Measurements from ENCODE around the gene FAM210A.
"Not testable (repeated sequence)": the region's sequence is repeated elsewhere in the genome, so short reads cannot be mapped to it uniquely, and the experiment has no call there.

Gene FAM210A

GRCh38 chr18:13726232-13726971, at the start of gene FAM210A, which contains the start of gene RNMT:
Gene FAM210A, minus strand, starts transcription at chr18:13726558. Its CDS starts 44,481 bp downstream, at chr18:13682077.
Gene RNMT, plus strand, starts transcription at chr18:13726673. Its CDS starts 4,845 bp downstream, at chr18:13731518.
- DNase-seq (ENCODE audit: low read depth) = peak; percentile 91

DNA sequence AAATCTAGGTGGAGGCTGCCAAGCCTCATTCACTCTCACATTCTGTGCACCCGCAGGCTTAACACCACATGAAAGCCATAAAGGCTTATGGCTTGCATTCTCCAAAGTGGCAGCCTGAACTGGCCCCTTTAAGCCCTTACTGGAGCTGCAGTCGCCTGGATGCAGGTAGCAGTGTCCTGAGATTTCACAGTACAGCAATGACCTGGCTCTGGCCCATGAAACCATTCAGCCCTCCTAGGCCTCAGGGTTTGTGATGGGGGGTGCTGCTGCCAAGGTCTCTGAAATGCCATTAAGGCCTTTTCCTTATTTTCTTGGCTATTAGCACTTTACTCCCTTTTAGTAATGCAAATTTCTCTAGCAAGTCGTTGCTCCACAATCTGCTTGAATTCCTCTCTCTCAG, 48.7 kb upstream of the FAM210A start:
- no peak for DNase-seq (ENCODE audit: low read depth)

- no peak for DNase-seq (ENCODE audit: low read depth)
Measured at GRCh38 chr18:13762690-13763439, 36.5 kb upstream of the FAM210A start.

DNA sequence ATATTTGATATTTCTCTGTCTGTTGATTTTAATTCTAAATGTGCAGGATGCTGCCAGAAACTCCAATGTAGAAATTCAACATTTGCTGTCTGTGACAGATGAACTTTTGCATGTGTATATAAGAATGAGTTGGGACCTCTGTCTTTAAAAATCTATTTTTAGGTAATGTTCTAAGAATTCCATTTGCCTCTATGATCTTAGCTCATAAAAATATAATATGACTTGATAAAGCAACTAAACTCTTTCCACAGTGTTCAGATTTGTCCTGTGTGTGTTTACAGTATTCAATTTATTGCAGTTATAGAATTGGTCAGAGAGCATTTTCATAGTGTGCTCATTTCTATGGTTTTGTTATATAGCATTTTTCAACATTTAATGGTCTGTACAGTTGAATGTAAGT, 33.7 kb upstream of the FAM210A start:
- no peak for DNase-seq (ENCODE audit: low read depth)

- DNase-seq (ENCODE audit: low read depth) = no peak
Measured at GRCh38 chr18:13758622-13759021, 32.3 kb upstream of the FAM210A start.

- DNase-seq (ENCODE audit: low read depth) = no peak
Measured at GRCh38 chr18:13756671-13757070, 30.3 kb upstream of the FAM210A start.

GRCh38 chr18:13756261-13756660, 29.9 kb upstream of the FAM210A start:
- DNase-seq (ENCODE audit: low read depth) = no peak

DNA sequence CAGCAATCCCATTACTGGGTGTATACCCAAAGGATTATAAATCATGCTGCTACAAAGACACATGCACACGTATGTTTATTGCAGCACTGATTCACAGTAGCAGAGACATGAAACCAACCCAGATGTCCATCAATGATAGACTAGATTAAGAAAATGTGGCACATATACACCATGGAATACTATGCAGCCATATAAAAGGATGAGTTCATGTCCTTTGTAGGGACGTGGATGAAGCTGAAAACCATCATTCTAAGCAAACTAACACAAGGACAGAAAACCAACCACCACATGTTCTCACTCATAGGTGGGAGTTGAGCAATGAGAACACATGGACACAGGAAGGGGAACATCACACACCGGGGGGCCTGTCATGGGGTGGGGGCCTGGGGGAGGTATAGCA, 25.2 kb upstream of the FAM210A start:
- DNase-seq (ENCODE audit: low read depth) = not testable (repeated sequence)

GRCh38 chr18:13746633-13747032, 20.3 kb upstream of the FAM210A start:
- DNase-seq (ENCODE audit: low read depth) = no peak

GRCh38 chr18:13745696-13746095, 19.3 kb upstream of the FAM210A start:
- no peak for DNase-seq (ENCODE audit: low read depth)

- DNase-seq (ENCODE audit: low read depth) = no peak
Measured at GRCh38 chr18:13735681-13736080, 9.3 kb upstream of the FAM210A start.

DNA sequence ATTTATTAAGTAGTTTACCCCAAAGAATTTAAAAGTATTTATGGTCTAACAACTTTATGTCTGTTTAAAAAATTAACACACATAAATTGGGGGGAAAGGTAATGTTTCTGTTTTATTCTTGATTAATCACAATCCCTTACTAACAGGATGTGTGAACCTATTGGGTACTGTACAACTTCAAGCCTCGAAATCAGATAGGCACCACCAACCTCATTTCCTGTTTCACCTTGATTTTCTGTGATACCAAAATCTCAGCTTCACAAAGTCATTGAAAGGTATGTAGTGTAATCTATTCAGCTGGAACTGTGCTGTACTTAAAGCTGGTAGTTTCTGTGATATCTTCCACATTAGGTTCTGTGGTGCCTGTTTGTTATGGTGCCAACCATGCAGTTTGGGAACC, 4.1 kb upstream of the FAM210A start:
- no peak for DNase-seq (ENCODE audit: low read depth)

GRCh38 chr18:13726972-13727331, 594 bp upstream of the FAM210A start:
- DNase-seq (ENCODE audit: low read depth) = no peak

DNA sequence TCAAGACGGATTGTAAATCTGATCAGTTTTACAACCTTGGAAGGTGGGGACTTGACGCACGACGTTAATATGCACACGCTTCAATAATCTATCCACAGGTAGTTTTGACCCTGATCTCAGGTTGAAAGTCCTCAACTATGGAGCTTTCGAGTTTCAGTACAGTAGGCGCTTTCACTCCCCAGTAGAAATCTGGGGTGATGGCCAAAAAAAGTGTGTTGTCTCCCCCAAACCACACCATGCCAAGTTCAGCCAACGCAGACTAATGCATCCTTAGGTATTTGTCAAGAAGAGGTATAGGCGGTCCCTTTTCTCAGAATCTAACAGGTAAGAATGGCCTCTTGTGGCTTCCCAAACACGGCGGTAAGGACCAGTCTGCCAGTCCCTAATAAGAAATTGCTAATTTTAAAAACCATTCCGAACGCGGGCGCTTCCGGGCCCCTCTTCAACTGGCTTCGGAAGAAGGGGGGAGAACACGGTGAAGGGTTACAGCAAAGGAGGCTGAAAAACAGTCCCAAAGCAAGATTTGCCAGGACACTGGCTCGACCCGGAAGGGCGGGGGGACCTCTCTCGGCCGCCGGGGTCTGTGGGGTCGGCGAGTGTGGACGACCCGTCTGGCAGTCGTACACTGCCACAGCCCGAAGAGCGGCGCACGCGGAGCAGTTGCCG, 659 bp downstream of the FAM210A start:
- DNase-seq (ENCODE audit: low read depth) = no peak

DNA sequence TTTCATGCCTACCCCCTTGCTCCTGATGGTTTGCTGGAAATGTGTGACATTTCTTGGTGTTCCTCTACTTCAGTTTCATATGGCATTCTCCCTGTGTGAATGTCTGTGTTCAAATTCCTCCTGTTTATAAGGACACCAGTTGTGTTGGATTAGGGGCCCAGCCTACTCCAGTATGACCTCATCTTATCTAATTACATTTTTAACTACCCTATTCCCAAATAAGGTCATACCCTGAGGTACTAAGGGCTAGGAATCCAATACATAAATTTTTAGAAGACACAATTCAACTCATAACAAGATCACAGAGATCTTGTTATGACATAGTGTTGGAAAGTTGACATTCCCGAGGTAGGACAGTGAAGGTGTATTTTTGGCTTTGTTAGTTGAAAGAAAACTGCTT, 5.5 kb downstream of the FAM210A start:
- DNase-seq (ENCODE audit: low read depth) = no peak

DNA sequence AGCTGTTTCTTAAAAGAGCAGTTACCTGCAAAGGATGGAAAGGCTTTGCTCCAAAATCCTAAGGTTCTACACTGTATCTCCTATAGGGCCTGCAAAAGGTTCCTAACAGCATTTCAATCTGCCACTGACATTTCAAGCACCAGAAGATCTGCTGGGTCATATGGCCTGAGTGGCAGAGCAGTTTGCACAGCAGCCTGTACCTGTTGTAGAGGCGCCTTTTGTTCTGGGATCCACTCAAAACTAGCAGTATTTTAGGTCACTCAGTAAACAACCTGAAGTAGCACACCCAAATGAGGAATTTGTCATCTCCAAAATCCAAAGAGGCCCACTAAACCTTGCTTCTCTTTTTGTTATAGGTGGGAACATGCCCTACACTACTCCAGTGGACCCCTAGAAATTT, 6.2 kb downstream of the FAM210A start:
- DNase-seq (ENCODE audit: low read depth) = no peak

DNA sequence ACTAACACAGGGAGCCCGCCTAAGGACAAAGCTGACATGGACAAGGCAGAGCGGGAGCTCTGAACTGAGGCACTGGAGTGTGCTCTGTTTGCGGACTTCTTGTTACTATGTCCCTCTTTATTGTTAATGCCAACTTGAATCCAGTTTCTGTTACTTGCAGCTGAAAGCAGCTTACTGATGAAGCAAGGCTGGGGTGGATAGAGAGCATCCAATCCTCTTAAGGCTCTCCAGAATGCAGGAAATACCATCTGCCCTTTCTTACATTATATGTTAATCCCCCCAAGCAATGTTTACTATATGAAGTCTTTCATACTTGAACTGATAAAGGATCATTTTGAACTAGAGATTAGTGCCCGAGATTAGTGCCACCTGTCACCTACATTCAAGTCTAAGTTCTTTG, 9.4 kb downstream of the FAM210A start:
- DNase-seq (ENCODE audit: low read depth) = no peak

GRCh38 chr18:13715330-13715729, 11.0 kb downstream of the FAM210A start:
- DNase-seq (ENCODE audit: low read depth) = no peak

GRCh38 chr18:13713455-13714055, 12.8 kb downstream of the FAM210A start:
- no peak for DNase-seq (ENCODE audit: low read depth)

- DNase-seq (ENCODE audit: low read depth) = no peak
Measured at GRCh38 chr18:13712400-13713131, 13.8 kb downstream of the FAM210A start.

DNA sequence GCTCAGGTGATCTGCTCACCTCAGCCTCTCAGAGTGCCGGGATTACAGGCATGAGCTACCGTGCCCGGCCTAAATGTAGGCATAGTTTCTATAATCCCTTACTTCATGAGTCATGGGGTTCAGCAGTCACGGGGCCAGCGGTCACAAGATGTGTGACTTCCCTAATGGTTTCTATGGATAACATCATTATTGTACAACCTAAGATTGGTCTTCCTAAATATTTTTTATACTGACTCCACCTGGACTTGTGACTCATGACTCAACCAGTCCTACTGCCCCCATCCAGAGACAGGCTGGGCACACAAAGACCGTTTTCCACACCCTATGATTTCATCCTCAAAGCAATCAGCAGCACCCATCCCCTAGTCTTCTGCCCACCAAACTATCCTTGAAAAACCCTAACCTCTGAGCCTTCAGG, 15.9 kb downstream of the FAM210A start:
- DNase-seq (ENCODE audit: low read depth) = no peak

- DNase-seq (ENCODE audit: low read depth) = no peak
Measured at GRCh38 chr18:13703899-13704298, 22.5 kb downstream of the FAM210A start.
